ENCODE results near the gene HOXD12. TPM values are rescaled to one million over a fixed set of nuclear protein-coding genes. Genes with fewer than 3 reads are reported as not detected.

HOXD12 gene
- total RNA-seq, 4 donors from 2014 or later: not detected

DNA sequence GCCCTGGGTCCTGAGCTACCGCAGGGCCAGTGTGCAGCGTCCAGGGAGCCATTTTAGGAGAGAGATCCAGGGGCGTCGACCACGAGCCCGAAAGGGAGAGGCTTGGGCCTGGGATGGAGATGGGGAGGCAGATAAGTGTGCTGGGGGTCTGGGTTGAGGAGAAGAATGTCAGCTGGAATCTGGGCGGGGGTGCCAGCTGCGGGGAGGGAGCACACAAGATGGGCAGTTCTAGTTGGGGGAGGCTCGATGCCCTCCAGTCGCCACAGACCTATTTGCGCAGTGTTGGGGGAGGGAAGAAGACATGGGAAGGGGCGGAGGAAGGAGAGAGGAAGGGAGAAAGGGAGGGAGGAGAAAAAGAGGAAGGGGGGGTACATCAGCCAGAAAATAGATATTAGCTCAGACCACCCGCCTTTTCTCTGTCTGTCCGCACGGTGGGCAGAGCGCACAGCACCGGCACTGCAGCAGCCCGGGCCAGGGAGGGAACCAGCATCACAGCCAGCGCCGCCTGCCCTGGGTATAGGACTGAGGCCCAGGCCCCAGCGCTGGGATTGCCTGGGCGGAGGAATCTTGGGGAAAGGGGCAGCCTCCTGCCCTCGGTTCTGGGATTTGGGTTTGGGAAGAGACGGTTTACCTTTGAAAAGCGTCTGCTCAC, 5.6 kb downstream of the HOXD12 start:
- TF ChIP-seq, protein P1, sequence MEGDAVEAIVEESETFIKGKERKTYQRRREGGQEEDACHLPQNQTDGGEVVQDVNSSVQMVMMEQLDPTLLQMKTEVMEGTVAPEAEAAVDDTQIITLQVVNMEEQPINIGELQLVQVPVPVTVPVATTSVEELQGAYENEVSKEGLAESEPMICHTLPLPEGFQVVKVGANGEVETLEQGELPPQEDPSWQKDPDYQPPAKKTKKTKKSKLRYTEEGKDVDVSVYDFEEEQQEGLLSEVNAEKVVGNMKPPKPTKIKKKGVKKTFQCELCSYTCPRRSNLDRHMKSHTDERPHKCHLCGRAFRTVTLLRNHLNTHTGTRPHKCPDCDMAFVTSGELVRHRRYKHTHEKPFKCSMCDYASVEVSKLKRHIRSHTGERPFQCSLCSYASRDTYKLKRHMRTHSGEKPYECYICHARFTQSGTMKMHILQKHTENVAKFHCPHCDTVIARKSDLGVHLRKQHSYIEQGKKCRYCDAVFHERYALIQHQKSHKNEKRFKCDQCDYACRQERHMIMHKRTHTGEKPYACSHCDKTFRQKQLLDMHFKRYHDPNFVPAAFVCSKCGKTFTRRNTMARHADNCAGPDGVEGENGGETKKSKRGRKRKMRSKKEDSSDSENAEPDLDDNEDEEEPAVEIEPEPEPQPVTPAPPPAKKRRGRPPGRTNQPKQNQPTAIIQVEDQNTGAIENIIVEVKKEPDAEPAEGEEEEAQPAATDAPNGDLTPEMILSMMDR (IDR thresholded peaks at IDR 0.05; ENCODE audit: low read depth): no peak

DNA sequence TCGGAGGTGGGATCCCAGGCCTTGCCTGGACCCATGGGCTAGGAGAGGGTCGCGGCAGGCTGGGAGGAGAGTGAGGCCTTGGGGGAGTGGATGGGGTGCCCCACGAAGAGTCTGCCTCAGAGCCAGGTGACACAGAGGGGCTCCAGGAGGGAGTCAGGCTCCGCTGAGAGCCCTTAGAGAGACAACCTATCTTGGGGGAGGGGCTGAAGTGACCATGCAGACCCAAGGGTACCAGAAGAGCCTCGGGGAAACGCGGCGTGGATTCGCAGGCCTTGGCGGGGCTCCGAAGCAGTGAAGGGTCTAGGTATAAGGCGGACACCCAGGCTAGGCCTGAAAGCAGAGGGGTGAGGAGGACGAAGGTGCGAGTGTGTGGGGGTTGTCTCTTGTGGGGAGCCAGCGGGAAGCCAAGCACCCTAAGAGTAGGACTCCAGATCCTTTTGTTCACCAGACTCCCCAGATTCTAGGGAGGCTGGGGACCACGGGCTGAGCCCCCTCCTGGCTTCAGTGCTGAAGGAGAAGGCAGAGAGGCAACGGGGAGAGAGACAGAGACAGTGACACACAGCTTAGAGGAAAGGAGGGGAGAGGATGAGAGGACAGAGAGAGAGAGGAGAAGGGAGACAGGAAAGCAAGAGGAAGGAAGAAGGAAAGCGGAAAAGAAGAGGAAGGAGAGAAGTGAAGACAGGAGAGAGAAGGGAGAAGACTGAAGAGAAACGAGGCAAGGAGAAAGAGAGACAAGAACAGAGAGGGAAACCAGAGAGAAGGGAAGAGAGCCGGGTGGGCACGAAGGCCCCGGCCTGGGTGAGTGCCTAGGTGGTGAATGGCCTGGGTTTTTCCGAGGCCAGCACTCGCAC, 6.4 kb downstream of the HOXD12 start:
- TF ChIP-seq, protein P1 (IDR thresholded peaks at IDR 0.05; ENCODE audit: low read depth): no peak

DNA sequence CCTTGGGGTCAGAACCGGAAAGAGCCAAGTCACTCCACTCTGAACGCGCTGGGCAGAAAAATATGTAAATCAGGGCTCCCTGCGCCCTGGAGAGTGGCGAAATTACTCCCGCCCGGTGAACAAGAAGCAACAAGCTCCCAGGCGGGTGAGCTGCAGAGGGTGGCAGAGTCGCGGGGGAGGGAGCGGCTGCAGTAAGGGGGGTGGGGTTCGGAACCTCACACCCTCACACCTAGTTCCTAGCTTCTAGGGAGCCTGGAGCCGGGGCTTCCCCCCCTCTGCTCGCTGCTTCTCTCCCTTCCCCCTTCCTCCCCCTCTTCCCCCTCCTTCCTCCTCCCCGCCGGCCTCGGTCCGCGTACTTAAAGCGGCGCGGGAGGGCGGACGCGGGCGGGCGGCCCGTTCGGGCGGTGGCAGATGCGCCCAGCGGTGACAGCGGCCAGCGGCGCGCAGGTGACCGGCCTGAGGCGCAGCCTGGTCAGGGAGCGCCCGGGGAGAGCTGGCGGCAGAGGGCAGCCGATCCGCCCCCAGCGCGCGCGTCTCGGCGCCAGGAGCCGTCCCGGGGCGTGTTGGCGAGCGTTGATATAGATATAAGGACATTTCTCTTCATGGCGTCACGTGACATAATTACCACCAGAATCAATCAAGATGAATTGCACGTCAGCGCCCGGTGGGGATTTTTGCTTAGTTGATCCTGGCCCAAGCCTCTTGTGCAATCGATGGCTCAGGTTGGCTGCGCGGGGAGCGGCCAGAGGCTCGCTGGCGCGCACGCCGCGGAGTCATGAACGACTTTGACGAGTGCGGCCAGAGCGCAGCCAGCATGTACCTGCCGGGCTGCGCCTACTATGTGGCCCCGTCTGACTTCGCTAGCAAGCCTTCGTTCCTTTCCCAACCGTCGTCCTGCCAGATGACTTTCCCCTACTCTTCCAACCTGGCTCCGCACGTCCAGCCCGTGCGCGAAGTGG, 7.3 kb downstream of the HOXD12 start, which contains the start of gene HOXD11:
Gene HOXD11 (plus strand): TSS at position 700 of the 959 bp plus-strand sequence. CDS start 76 bp downstream, at position 776.
- TF ChIP-seq, protein P1 (IDR thresholded peaks at IDR 0.05; ENCODE audit: low read depth): no peak

DNA sequence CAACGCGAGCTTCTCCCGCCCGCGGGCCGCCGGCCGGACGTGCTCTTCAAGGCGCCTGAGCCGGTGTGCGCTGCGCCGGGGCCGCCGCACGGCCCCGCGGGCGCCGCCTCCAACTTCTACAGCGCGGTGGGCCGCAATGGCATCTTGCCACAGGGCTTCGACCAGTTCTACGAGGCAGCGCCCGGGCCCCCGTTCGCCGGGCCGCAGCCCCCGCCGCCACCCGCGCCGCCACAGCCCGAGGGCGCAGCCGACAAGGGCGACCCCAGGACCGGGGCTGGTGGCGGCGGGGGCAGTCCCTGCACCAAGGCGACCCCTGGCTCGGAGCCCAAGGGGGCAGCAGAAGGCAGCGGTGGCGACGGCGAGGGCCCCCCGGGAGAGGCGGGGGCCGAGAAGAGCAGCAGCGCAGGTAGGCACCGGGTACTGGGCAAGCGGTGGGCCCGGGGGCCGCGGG, 8.2 kb downstream of the HOXD12 start:
- TF ChIP-seq, protein P1 (IDR thresholded peaks at IDR 0.05; ENCODE audit: low read depth): no peak

DNA sequence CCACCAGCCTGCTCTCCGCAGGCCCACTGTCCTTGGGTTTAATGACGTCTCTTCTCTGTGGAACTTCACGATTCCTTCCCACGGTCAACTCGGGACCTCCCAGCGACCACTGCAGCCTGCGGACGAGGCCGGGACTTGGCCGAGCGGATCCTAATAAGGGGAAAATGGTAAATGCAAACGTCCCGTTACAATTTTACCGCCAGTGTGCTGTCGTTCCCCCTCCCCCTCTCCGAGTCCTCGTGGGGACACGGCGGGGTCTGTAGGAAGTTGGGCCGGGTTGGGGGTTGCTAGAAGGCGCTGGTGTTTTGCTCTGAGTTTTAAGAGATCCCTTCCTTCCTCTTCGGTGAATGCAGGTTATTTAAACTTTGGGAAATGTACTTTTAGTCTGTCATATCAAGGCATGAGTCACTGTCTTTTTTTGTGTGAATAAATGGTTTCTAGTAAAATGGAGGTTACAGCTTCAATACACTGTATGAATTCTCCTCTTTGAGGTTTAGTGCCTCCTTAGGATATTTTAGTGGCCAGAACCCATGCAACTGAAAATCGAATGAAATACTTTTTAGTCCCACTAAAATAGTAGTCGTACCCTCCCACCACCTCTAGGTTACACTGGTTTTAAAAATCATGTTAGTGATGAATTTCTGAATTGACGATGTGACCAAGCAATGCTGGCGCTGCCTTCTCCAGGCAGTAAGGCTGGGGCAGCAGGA, 9.8 kb downstream of the HOXD12 start:
- TF ChIP-seq, protein P1 (IDR thresholded peaks at IDR 0.05; ENCODE audit: low read depth): no peak

DNA sequence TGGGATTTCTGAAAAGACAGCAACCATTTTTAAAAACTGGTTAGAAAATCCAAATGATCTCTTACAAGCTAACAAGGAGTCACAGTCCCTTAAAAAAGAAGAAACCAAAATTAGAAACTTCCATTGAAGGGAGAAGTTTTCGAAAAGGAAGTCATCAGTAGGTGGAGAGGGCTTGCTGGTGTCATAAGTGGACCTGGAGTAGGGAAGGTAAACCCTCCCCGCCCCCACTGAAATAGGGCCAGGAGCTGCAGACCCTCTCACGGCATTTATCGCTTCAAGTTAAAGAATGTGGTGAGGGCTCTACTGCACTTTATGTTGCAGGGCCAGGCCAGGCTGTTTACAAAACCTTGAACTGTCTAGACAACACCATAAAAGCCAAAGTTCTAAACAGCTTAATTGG, 10.4 kb downstream of the HOXD12 start:
- TF ChIP-seq, protein P1 (IDR thresholded peaks at IDR 0.05; ENCODE audit: low read depth): no peak

All from subcutaneous adipose tissue (tissue), 4 donors.